Kidney (tissue), 14 donors: ENCODE results near the gene SH2D6. TPM values are rescaled to one million over a fixed set of nuclear protein-coding genes. Genes with fewer than 3 reads are reported as not detected.
A peak's percentile ranks its signal among the peaks of the same experiment; 100 is the strongest.

Experiments
- DNase-seq, 5 donors: peaks; one replicate each; pipeline ENCODE4 v3.0.0-alpha.2; 2013 to 2020
- FAIRE-seq: peaks from 2 replicates; lab custom pipeline; 2012; peaks lifted over from hg19 to GRCh38; lab: Jason Lieb, UNC
- H3K27ac ChIP-seq, 2 donors: one replicate each; pipeline ENCODE4 v1.7.0; 2013; ENCODE audit warnings: low read depth in 2 of 2, low read length in 2 of 2, inconsistent platforms in 1 of 2
- H3K27me3 ChIP-seq: one replicate; pipeline ENCODE4 v1.7.1; 2013; ENCODE audit warnings: low read length, inconsistent platforms; ENCODE audit not compliant: control insufficient read depth, insufficient read depth
- H3K36me3 ChIP-seq, 3 donors: one replicate each; pipeline versions ENCODE4 v1.7.0 to v1.7.1; 2013; ENCODE audit warnings: low read length in 3 of 3, control low read depth in 1 of 3, inconsistent platforms in 1 of 3; ENCODE audit not compliant: insufficient read depth in 3 of 3, control insufficient read depth in 2 of 3
- H3K4me1 ChIP-seq, 3 donors: one replicate each; pipeline versions ENCODE4 v1.7.0 to v1.7.1; 2013; ENCODE audit warnings: low read length in 3 of 3, inconsistent platforms in 1 of 3, low read depth in 1 of 3; ENCODE audit not compliant: control insufficient read depth in 2 of 3, insufficient read depth in 2 of 3
- H3K4me3 ChIP-seq, 3 donors: one replicate each; pipeline versions ENCODE4 v1.7.0 to v1.8.1; 2013; ENCODE audit warnings: low read length in 3 of 3, control low read depth in 1 of 3, inconsistent platforms in 1 of 3
- H3K9ac ChIP-seq, 3 donors: one replicate each; pipeline versions ENCODE4 v1.7.0 to v1.7.1; 2013; ENCODE audit warnings: low read length in 3 of 3, control low read depth in 1 of 3, inconsistent platforms in 1 of 3
- H3K9me3 ChIP-seq, 3 donors: one replicate each; pipeline versions ENCODE4 v1.7.0 to v1.7.1; 2013; ENCODE audit warnings: low read length in 3 of 3, control low read depth in 1 of 3, inconsistent platforms in 1 of 3; ENCODE audit not compliant: control insufficient read depth in 2 of 3, insufficient read depth in 1 of 3
- intact Hi-C: fragments of 100-400 bp; cut with DNase I; formaldehyde crosslinking; loops from one replicate; pipeline ENCODE4 v1.11.1; 2022
- polyA plus RNA-seq: library from polyadenylated mRNA; stranded (reverse); fragments of 350-450 nt; fragmentation: Illumina TruSeq; extraction: RNeasy Lipid Tissue Mini Kit (QIAGEN cat#74804); gene quantifications from one replicate; pipeline ENCODE4 v1.2.3, GENCODE V29; 2014; ENCODE audit warnings: low read depth, low replicate concordance; ENCODE audit not compliant: insufficient read depth
- total RNA-seq: library from RNA; stranded (reverse); fragmentation: NEBNext Ultra II Directional; extraction: Animal tissue kit (Norgen Biotek cat#: 25700); gene quantifications from one replicate; pipeline ENCODE4 v1.2.1, GENCODE V29; 2021
- TF ChIP-seq, protein P1 (sequence below): IDR thresholded peaks from 3 replicates; pipeline ENCODE4 v1.5.1; 2012; ENCODE audit warnings: mild to moderate bottlenecking, moderate library complexity, borderline replicate concordance; ENCODE audit not compliant: insufficient read depth; ENCODE audit errors: extremely low read depth
- donor health status: control.
- donor health status: control.
- donor health status: control.
- donor health status: control.
- donor health status: control.
- donor health status: DM: yes; HTN: yes; CAD: no.
- donor health status: Normal renal cell carcinoma (clear cell type).

SH2D6 gene
- total and polyA plus RNA-seq, 2 donors from 2014 or later, result 0.98 to 3.2 TPM

DNA sequence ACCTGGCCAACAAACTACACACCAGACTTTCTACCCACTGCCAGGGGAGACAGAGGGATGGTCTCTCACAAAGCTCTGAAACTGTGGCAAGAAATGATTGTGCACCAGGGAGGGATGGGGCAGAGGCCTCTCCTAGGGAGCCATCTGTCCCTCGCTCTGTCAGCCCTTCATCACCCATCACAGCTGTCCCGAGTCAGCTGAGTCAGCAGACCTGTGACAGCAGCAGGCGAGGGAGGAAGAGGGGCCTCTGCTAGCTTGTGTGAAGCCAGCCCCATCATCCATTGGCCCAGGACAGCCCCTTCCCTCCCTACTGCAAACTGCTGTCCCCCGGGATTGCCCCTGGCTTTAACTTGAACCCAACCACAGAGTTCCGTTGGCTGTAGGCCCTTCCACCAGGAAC is 5.0 kb downstream of the SH2D6 start:
- peak in 2 of 5 donors; percentile 31 to 69 for DNase-seq
- H3K27ac ChIP-seq, result no peak overlapping the region
- H3K36me3 ChIP-seq, result no peaks in the 10 kb centered on the region
- no peak overlapping the region for H3K9ac ChIP-seq
- H3K4me3 ChIP-seq, result no peak overlapping the region
- peaks cover 0 to 27% (median 13%) of the 10 kb centered on the region in 3 donors for H3K4me1 ChIP-seq
- H3K9me3 ChIP-seq, result no peaks in the 10 kb centered on the region
- FAIRE-seq, result no peak
- intact Hi-C loops, result loop anchor here (5.0 kb wide), 1 partner anchor 129 kb away; no protein-coding TSS in a partner anchor
- TF ChIP-seq, protein P1, sequence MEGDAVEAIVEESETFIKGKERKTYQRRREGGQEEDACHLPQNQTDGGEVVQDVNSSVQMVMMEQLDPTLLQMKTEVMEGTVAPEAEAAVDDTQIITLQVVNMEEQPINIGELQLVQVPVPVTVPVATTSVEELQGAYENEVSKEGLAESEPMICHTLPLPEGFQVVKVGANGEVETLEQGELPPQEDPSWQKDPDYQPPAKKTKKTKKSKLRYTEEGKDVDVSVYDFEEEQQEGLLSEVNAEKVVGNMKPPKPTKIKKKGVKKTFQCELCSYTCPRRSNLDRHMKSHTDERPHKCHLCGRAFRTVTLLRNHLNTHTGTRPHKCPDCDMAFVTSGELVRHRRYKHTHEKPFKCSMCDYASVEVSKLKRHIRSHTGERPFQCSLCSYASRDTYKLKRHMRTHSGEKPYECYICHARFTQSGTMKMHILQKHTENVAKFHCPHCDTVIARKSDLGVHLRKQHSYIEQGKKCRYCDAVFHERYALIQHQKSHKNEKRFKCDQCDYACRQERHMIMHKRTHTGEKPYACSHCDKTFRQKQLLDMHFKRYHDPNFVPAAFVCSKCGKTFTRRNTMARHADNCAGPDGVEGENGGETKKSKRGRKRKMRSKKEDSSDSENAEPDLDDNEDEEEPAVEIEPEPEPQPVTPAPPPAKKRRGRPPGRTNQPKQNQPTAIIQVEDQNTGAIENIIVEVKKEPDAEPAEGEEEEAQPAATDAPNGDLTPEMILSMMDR, result no peak
- no peaks in the 10 kb centered on the region for H3K27me3 ChIP-seq

- DNase-seq, result no peak
- intact Hi-C loops, result no loop called here
- no peaks in the 10 kb centered on the region for H3K36me3 ChIP-seq
Measured at GRCh38 chr2:85425588-85425987, 7.1 kb downstream of the SH2D6 start.

GRCh38 chr2:85427300-85427835 is 8.9 kb downstream of the SH2D6 start:
- Histone ChIP-seq H3K27me3 (no peaks in the 10 kb centered on the region), H3K4me1 (peaks cover 0 to 5% (median 0%) of the 10 kb centered on the region in 3 donors), H3K9ac (peak overlapping the region in 1 of 3 donors; percentile 15), H3K36me3 (no peaks in the 10 kb centered on the region), H3K27ac (no peak overlapping the region), H3K4me3 (no peak overlapping the region), H3K9me3 (no peaks in the 10 kb centered on the region)
- DNase-seq (no peak), FAIRE-seq (no peak)
- intact Hi-C loops, result no loop called here
- TF ChIP-seq, protein P1, result no peak

More at GRCh38 chr2:85425588-85425987, 7.1 kb downstream of the SH2D6 start:
- Histone ChIP-seq H3K27me3 (no peaks in the 10 kb centered on the region), H3K4me3 (no peak overlapping the region), H3K9ac (no peak overlapping the region), H3K27ac (no peak overlapping the region), H3K4me1 (peaks cover 0 to 15% (median 5%) of the 10 kb centered on the region in 3 donors), H3K9me3 (no peaks in the 10 kb centered on the region)
- TF ChIP-seq, protein P1, result no peak
- FAIRE-seq, result no peak

- peaks cover 0 to 9% (median 2%) of the 10 kb centered on the region in 3 donors for H3K4me1 ChIP-seq
- no peaks in the 10 kb centered on the region for H3K36me3 ChIP-seq
- DNase-seq, result no peak
- no peaks in the 10 kb centered on the region for H3K9me3 ChIP-seq
- TF ChIP-seq, protein P1, result no peak
- intact Hi-C loops, result no loop called here
- no peak overlapping the region for H3K27ac ChIP-seq
- no peak for FAIRE-seq
- H3K9ac ChIP-seq, result no peak overlapping the region
- H3K27me3 ChIP-seq, result no peaks in the 10 kb centered on the region
- H3K4me3 ChIP-seq, result no peak overlapping the region
Measured at GRCh38 chr2:85428343-85428881, 9.9 kb downstream of the SH2D6 start.
